Esophagus muscularis mucosa (tissue), 4 donors: ENCODE data around the gene GNL2. TPM values are rescaled to one million over a fixed set of nuclear protein-coding genes. Genes with fewer than 3 reads are reported as not detected.

ENCODE experiments used
- DNase-seq: peaks from one replicate; pipeline ENCODE4 v3.0.0-alpha.2; 2017; ENCODE audit errors: extremely low spot score
- H3K27ac ChIP-seq, 4 donors: fragments of 200-600 bp; sonication (generic); replicated peaks in 1 of 4; 1 replicate in 3 of 4; 2 replicates in 1 of 4; pipeline ENCODE4 v1.5.1; 2016 to 2019; ENCODE audit warnings: mild to moderate bottlenecking in 1 of 4
- H3K27me3 ChIP-seq, 4 donors: fragments of 200-600 bp; sonication (generic); one replicate each; pipeline versions ENCODE4 v1.5.1 to v1.6.0; 2016 to 2019
- H3K36me3 ChIP-seq, 4 donors: fragments of 200-600 bp; sonication (generic); one replicate each; pipeline ENCODE4 v1.5.1; 2016 to 2019
- H3K4me1 ChIP-seq, 4 donors: fragments of 200-600 bp; sonication (generic); one replicate each; pipeline ENCODE4 v1.5.1; 2016 to 2019
- H3K4me3 ChIP-seq, 4 donors: fragments of 200-600 bp; sonication (generic); 1 replicate in 2 of 4; 2 replicates in 2 of 4; pipeline ENCODE4 v1.5.1; 2016 to 2019; ENCODE audit warnings: mild to moderate bottlenecking in 4 of 4, moderate library complexity in 1 of 4
- H3K9me3 ChIP-seq, 4 donors: fragments of 200-600 bp; sonication (generic); 1 replicate in 3 of 4; 2 replicates in 1 of 4; pipeline ENCODE4 v1.5.1; 2016 to 2019
- EP300 ChIP-seq: sonication (generic); formaldehyde crosslinking; IDR thresholded peaks from one replicate; pipeline ENCODE4 v1.6.1; 2017; ENCODE audit warnings: antibody characterized with exemption
- POLR2A ChIP-seq: fragments of 450-650 bp; IDR thresholded peaks from one replicate; pipeline ENCODE4 v1.6.1; 2017; ENCODE audit warnings: antibody characterized with exemption, moderate library complexity, mild to moderate bottlenecking, low read depth
- POLR2AphosphoS5 ChIP-seq, 2 donors: sonication (generic); formaldehyde crosslinking; IDR thresholded peaks; one replicate each; pipeline ENCODE4 v1.6.1; 2017; ENCODE audit warnings: antibody characterized with exemption in 2 of 2
- WGBS: methylation state at CpG from one replicate; pipeline ENCODE4 v1.1.5; 2018; 5-methylcytosine and 5-hydroxymethylcytosine counted together
- intact Hi-C: fragments of 100-400 bp; cut with DNase I; formaldehyde crosslinking; loops from one replicate; pipeline ENCODE4 v1.15.1; 2023
- total RNA-seq, 4 donors: library from RNA; depleted of rRNA; stranded (reverse); fragments of >200 nt; gene quantifications; one replicate each; pipeline versions ENCODE4 v1.1.0 to v1.2.1, GENCODE V29; 2016
- TF ChIP-seq, protein P1 (sequence below), 3 experiments: fragments of 200-600 bp in 2 of 3; fragments of 450-650 bp in 1 of 3; sonication (generic) in 2 of 3; IDR thresholded peaks; one replicate each; pipeline ENCODE4 v1.5.1; 2017 to 2019; ENCODE audit warnings: antibody characterized with exemption in 3 of 3, mild to moderate bottlenecking in 2 of 3, moderate library complexity in 1 of 3

GNL2 gene
- total RNA-seq, 4 donors from 2014 or later, result 25.1 to 36.4 (median 27.0) TPM

DNA sequence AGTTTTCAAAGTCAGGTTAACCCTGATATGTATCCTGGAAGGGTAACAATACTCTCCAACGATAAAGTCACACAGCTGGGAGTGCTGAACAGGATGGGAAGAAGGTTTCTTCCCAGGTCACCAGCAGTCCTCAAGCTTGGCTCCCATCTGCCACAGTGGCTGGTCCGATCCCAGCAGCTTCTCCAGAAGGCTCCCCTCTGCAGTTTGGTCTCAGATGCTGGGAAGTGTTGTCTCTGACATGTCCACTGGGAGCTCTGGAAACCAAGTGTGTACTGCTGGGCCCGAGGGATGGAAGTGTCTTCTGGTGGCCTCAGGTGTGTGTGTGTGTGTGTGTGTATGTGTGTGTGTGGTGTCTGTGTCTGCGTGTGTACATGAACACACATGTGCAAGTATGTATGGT is 16.4 kb upstream of the GNL2 start:
- H3K4me3 ChIP-seq, result no peak overlapping the region
- intact Hi-C loops, result no loop called here
- H3K9me3 ChIP-seq, result no peaks in the 10 kb centered on the region
- no peaks in the 10 kb centered on the region for H3K4me1 ChIP-seq
- peaks cover 0 to 54% (median 0%) of the 10 kb centered on the region in 4 donors for H3K27me3 ChIP-seq
- WGBS, result 70% methylated on average over 4 of the region's 4 CpGs
- H3K36me3 ChIP-seq, result no peaks in the 10 kb centered on the region
- DNase-seq, result no peak
- TF ChIP-seq POLR2A (no peak), POLR2AphosphoS5 (IDR thresholded peaks at IDR 0.05) (no peak), EP300 (no peak)
- TF ChIP-seq, protein P1, sequence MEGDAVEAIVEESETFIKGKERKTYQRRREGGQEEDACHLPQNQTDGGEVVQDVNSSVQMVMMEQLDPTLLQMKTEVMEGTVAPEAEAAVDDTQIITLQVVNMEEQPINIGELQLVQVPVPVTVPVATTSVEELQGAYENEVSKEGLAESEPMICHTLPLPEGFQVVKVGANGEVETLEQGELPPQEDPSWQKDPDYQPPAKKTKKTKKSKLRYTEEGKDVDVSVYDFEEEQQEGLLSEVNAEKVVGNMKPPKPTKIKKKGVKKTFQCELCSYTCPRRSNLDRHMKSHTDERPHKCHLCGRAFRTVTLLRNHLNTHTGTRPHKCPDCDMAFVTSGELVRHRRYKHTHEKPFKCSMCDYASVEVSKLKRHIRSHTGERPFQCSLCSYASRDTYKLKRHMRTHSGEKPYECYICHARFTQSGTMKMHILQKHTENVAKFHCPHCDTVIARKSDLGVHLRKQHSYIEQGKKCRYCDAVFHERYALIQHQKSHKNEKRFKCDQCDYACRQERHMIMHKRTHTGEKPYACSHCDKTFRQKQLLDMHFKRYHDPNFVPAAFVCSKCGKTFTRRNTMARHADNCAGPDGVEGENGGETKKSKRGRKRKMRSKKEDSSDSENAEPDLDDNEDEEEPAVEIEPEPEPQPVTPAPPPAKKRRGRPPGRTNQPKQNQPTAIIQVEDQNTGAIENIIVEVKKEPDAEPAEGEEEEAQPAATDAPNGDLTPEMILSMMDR (IDR thresholded peaks at IDR 0.05), result no peak
- H3K27ac ChIP-seq, result no peak overlapping the region

DNA sequence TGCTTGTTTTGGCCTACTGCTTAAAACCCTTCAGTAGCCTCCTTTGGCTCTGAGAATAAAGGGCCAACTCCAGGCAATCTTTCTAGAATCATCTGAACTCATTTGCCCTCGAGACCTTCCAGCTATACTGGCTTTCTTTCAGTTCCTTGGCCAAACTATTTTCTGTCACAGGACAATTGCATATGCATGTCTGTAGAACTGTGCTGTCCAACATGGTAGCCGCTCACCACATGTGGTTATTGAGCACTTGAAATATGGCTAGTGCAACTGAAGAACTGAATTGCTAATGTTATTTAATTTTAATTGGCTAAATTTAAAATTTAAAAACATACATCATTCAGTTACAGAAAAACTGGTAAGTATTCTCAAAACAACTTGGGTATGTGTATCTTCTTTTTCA is 14.3 kb upstream of the GNL2 start:
- peaks cover 0 to 36% (median 0%) of the 10 kb centered on the region in 4 donors for H3K27me3 ChIP-seq
- intact Hi-C loops, result no loop called here

DNA sequence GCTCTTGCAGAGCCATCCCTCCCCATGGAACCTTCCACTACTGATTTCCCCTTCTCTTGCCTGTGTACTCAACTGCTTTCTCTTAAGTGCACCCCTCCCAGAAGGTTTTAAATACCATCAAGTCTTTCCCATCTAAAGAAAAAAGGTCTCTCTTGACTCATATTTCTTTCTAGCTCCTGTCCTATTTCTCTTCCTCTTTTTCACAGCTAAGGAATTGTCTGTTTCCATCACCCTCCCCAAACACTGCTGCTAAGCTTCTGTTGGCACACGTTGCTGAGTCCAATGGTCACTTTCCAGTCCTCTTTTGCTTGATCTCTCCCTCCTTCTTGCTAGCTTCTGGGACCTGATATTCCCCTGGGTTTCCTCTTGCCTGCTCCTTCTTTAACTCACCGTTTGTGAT is 13.3 kb upstream of the GNL2 start:
- TF ChIP-seq POLR2A (no peak), POLR2AphosphoS5 (IDR thresholded peaks at IDR 0.05) (no peak), EP300 (no peak)
- TF ChIP-seq, protein P1 (IDR thresholded peaks at IDR 0.05), result no peak
- intact Hi-C loops, result no loop called here

More for the DNA sequence above, 14.3 kb upstream of the GNL2 start:
- no peak for DNase-seq
- 74% methylated on average over 2 of the region's 2 CpGs for WGBS
- no peaks in the 10 kb centered on the region for H3K36me3 ChIP-seq
- H3K4me3 ChIP-seq, result no peak overlapping the region
- no peak overlapping the region for H3K27ac ChIP-seq
- H3K9me3 ChIP-seq, result no peaks in the 10 kb centered on the region
- H3K4me1 ChIP-seq, result peaks cover 0 to 14% (median 10%) of the 10 kb centered on the region in 4 donors
- TF ChIP-seq POLR2AphosphoS5 (IDR thresholded peaks at IDR 0.05) (no peak), POLR2A (no peak), EP300 (no peak)
- TF ChIP-seq, protein P1 (IDR thresholded peaks at IDR 0.05), result no peak

DNA sequence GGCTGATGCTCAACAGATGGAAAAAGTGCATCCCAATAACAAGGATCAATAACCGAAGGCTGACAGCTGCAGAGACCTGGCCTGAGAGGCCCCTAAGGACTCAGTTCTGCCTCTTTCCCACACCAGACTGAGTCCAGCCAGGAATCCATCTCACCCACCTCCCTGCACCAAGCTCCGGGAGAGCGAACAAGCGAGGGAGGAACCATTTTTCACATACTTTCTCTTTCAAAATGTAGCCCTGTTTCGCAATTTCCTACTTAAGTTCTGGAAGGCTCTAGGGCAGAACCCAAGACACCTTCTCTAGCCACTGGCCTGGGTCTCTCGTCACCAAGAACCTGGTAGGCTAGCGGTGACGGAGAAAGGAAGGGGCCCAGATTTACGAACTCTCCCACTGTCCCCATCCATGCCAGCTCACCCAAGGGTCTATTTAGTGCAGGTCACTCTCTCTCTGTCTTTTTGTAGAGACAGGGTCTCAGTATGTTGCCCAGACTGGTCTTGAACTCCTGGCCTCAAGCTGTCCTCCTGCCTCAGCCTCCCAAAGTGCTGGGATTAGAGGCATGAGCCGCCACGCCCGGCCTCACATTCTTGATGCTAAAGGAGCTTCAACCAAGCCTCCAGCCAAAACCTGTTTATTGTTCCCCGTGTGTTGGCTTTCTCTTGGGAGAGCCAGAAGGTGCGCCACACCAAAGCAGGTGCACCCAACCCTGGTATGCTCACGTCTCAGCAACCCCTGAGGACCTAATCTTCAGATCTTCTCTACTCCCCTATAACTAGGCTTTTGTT is 10.9 kb upstream of the GNL2 start:
- Histone ChIP-seq H3K27ac (peak overlapping the region in 2 of 4 donors; percentile 20 to 28), H3K9me3 (no peaks in the 10 kb centered on the region), H3K36me3 (no peaks in the 10 kb centered on the region), H3K4me1 (peaks cover 0 to 18% (median 15%) of the 10 kb centered on the region in 4 donors), H3K27me3 (peaks cover 0 to 28% (median 0%) of the 10 kb centered on the region in 4 donors), H3K4me3 (no peak overlapping the region)
- no peak for TF ChIP-seq POLR2A
- TF ChIP-seq, protein P1 (IDR thresholded peaks at IDR 0.05), result no peak
- TF ChIP-seq POLR2AphosphoS5 (IDR thresholded peaks at IDR 0.05), result no peak
- TF ChIP-seq EP300, result no peak
- WGBS, result 73% methylated on average over 15 of the region's 15 CpGs
- DNase-seq, result no peak
- intact Hi-C loops, result no loop called here

More for the DNA sequence above, 13.3 kb upstream of the GNL2 start:
- no peak for DNase-seq
- Histone ChIP-seq H3K4me3 (no peak overlapping the region), H3K27ac (no peak overlapping the region), H3K27me3 (peaks cover 0 to 26% (median 0%) of the 10 kb centered on the region in 4 donors), H3K36me3 (no peaks in the 10 kb centered on the region), H3K4me1 (peaks cover 0 to 14% (median 10%) of the 10 kb centered on the region in 4 donors), H3K9me3 (no peaks in the 10 kb centered on the region)
- WGBS, result 36% methylated on average over 2 of the region's 2 CpGs
